HepG2 (cell line): Measurements from ENCODE around the gene MTMR4. TPM values are rescaled to one million over a fixed set of nuclear protein-coding genes. Genes with fewer than 3 reads are reported as not detected.
A peak's percentile ranks its signal among the peaks of the same experiment; 100 is the strongest.

Source experiments
- AGO1 ChIP-seq: fragments of 200-400 bp; formaldehyde crosslinking; IDR thresholded peaks from 2 replicates; pipeline ENCODE4 v1.6.1; 2017; ENCODE audit warnings: mild to moderate bottlenecking, low read depth, low read length, moderate library complexity; ENCODE audit not compliant: poor library complexity, severe bottlenecking
- KLF6 ChIP-seq: IDR thresholded peaks from 2 replicates; pipeline ENCODE4 v1.8.0; 2016; ENCODE audit warnings: missing biosample characterization, missing genetic modification reagents
- LRRFIP1 ChIP-seq: sonication (generic); formaldehyde crosslinking; conservative IDR thresholded peaks from 2 replicates; pipeline ENCODE4 v1.4.0; 2020; ENCODE audit warnings: missing genetic modification reagents
- NFE2 ChIP-seq: sonication (generic); formaldehyde crosslinking; IDR thresholded peaks from 2 replicates; pipeline ENCODE4 v1.4.0; 2020; ENCODE audit warnings: missing genetic modification reagents
- RORA ChIP-seq: sonication (generic); formaldehyde crosslinking; IDR thresholded peaks from 2 replicates; pipeline ENCODE4 v1.5.0; 2020; ENCODE audit warnings: mild to moderate bottlenecking, missing genetic modification reagents, moderate library complexity
- RXRA ChIP-seq: sonication (generic); formaldehyde crosslinking; IDR thresholded peaks from 2 replicates; pipeline ENCODE4 v1.5.1; 2020; ENCODE audit warnings: missing genetic modification reagents
- TBX2 ChIP-seq: sonication (generic); formaldehyde crosslinking; IDR thresholded peaks from 2 replicates; pipeline ENCODE4 v1.5.0; 2020; ENCODE audit warnings: missing genetic modification reagents, mild to moderate bottlenecking, borderline replicate concordance
- ZC3H4 ChIP-seq: sonication (generic); formaldehyde crosslinking; IDR thresholded peaks from 2 replicates; pipeline ENCODE4 v1.4.0; 2020; ENCODE audit warnings: missing genetic modification reagents, borderline replicate concordance
- ZNF264 ChIP-seq: sonication (generic); formaldehyde crosslinking; IDR thresholded peaks from 2 replicates; pipeline ENCODE4 v1.4.0; 2020; ENCODE audit warnings: missing genetic modification reagents
- ZNF276 ChIP-seq: sonication (generic); formaldehyde crosslinking; IDR thresholded peaks from 2 replicates; pipeline ENCODE4 v1.4.0; 2020; ENCODE audit warnings: mild to moderate bottlenecking, low read depth, missing genetic modification reagents
- ZNF292 ChIP-seq: sonication (generic); formaldehyde crosslinking; IDR thresholded peaks from 2 replicates; pipeline ENCODE4 v1.8.1; 2022; ENCODE audit warnings: mild to moderate bottlenecking, low read depth, missing genetic modification reagents, borderline replicate concordance
- ZNF44 ChIP-seq: sonication (generic); formaldehyde crosslinking; IDR thresholded peaks from 2 replicates; pipeline ENCODE4 v1.5.1; 2020; ENCODE audit warnings: mild to moderate bottlenecking, missing genetic modification reagents
- ZNF484 ChIP-seq: sonication (generic); formaldehyde crosslinking; IDR thresholded peaks from 2 replicates; pipeline ENCODE4 v1.5.1; 2020; ENCODE audit warnings: mild to moderate bottlenecking, low read depth, missing genetic modification reagents, borderline replicate concordance
- ZNF569 ChIP-seq: sonication (generic); formaldehyde crosslinking; IDR thresholded peaks from 2 replicates; pipeline ENCODE4 v1.5.0; 2020; ENCODE audit warnings: mild to moderate bottlenecking, missing genetic modification reagents, moderate library complexity, borderline replicate concordance
- ZNF589 ChIP-seq: sonication (generic); formaldehyde crosslinking; conservative IDR thresholded peaks from 2 replicates; pipeline ENCODE4 v1.8.0; 2022; ENCODE audit warnings: mild to moderate bottlenecking, moderate library complexity, missing genetic modification reagents
- ZNF615 ChIP-seq: sonication (generic); formaldehyde crosslinking; IDR thresholded peaks from 2 replicates; pipeline ENCODE4 v1.5.0; 2020; ENCODE audit warnings: mild to moderate bottlenecking, missing genetic modification reagents, borderline replicate concordance
- ZNF639 ChIP-seq: conservative IDR thresholded peaks from 2 replicates; pipeline ENCODE4 v1.6.1; 2018; ENCODE audit warnings: missing genetic modification reagents
- ZNF660 ChIP-seq: sonication (generic); formaldehyde crosslinking; IDR thresholded peaks from 2 replicates; pipeline ENCODE4 v1.5.1; 2020; ENCODE audit warnings: mild to moderate bottlenecking, low read depth, missing genetic modification reagents, borderline replicate concordance
- ZNF678 ChIP-seq: sonication (generic); formaldehyde crosslinking; IDR thresholded peaks from 2 replicates; pipeline ENCODE4 v1.4.0; 2020; ENCODE audit warnings: mild to moderate bottlenecking, missing genetic modification reagents
- ZNF781 ChIP-seq: sonication (generic); formaldehyde crosslinking; IDR thresholded peaks from 2 replicates; pipeline ENCODE4 v1.5.1; 2020; ENCODE audit warnings: borderline replicate concordance, mild to moderate bottlenecking, missing genetic modification reagents; ENCODE audit errors: not compliant biosample characterization
- polyA plus RNA-seq, 8 experiments: library from polyadenylated mRNA; depleted of rRNA in 3 of 8; stranded (reverse) in 7 of 8; unstranded in 1 of 8; fragments of >200 nt; fragmentation: Illumina TruSeq in 4 of 8; extraction: Trizol in 4 of 8; gene quantifications; 2 replicates each; pipeline versions ENCODE4 v1.2.1 to v1.2.3, GENCODE V29; 2011 to 2016; ENCODE audit warnings: low read depth in 4 of 8, missing spikeins in 1 of 8, mixed read lengths in 1 of 8; ENCODE audit not compliant: insufficient read depth in 1 of 8
- total RNA-seq, 5 experiments: library from RNA; depleted of rRNA; stranded (reverse); fragments of >200 nt; fragmentation: Illumina TruSeq; extraction: Trizol; gene quantifications; 2 replicates each; pipeline ENCODE4 v1.2.3, GENCODE V29; 2016; ENCODE audit warnings: low read depth in 1 of 5
- TF ChIP-seq, protein P1 (sequence below): sonication (generic); formaldehyde crosslinking; IDR thresholded peaks from 2 replicates; pipeline ENCODE4 v1.5.0; 2020; ENCODE audit warnings: missing genetic modification reagents

MTMR4 gene
- total and polyA plus RNA-seq, 2 of the 13 experiments (the other 11 are each of a cell fraction or from before 2014, with no cell fraction given): 62.5 to 65.1 TPM

DNA sequence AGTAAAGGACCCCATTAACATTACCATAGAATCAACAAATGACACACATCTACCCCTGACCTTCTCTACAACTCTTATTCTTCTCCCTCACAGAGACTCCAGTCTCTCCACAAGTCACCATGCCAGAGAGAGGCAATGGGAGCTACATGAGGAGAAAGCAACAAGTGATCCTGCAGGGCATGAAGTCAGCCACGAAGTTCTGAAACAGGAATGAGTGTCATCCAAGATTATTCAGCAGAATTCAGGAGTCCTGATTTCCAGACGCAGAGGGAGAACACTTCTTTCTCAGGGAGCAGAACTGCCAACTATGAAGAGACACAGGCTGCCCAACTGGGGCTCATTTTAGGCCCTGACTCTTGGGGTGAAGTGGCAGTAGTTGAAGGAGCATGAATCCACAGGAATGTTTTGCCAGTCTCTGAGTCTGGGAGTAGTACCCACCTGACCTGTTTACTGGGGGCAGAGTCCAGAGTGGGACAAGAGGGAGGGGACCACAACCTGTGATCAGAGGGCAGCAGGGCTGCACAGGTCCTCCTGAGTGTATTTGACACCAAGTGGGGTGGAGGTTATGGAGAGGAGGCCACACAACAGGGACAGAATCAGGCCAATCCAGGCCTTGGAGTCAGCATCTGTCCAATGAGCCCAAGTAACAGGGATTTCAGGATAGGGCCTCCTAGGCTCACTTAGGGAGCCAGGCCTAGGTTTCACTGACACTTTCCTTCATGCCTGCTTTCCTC, 2.4 kb upstream of the MTMR4 start (continued):
- TF ChIP-seq LRRFIP1 (CRISPR knock-in tag): no peak
- TF ChIP-seq ZNF569: no peak
- no peak for TF ChIP-seq ZNF639 (CRISPR knock-in tag)
- TF ChIP-seq ZNF264 (CRISPR knock-in tag): peak; percentile 99
- no peak; the same call in 1 of the 2 replicates for TF ChIP-seq ZNF589
- no peak for TF ChIP-seq AGO1
- no peak; the same call in 1 of the 2 replicates for TF ChIP-seq ZNF44 (CRISPR knock-in tag)
- TF ChIP-seq ZNF660: no peak
- TF ChIP-seq ZNF781 (CRISPR knock-in tag): no peak
- TF ChIP-seq ZNF276 (CRISPR knock-in tag): no peak
- peak; percentile 3; the same call in 1 of the 2 replicates for TF ChIP-seq ZC3H4 (CRISPR knock-in tag)
- no peak for TF ChIP-seq ZNF292 (CRISPR knock-in tag)
- TF ChIP-seq RXRA: 0 out of 2 replicates have a peak, but pooled peaks have one; percentile 54
- TF ChIP-seq KLF6 (CRISPR knock-in tag): no peak
- TF ChIP-seq ZNF484 (CRISPR knock-in tag): no peak
- TF ChIP-seq TBX2 (CRISPR knock-in tag): no peak
- TF ChIP-seq, protein P1, sequence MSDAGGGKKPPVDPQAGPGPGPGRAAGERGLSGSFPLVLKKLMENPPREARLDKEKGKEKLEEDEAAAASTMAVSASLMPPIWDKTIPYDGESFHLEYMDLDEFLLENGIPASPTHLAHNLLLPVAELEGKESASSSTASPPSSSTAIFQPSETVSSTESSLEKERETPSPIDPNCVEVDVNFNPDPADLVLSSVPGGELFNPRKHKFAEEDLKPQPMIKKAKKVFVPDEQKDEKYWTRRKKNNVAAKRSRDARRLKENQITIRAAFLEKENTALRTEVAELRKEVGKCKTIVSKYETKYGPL: no peak
- no peak for TF ChIP-seq RORA (CRISPR knock-in tag)
- no peak for TF ChIP-seq ZNF615 (CRISPR knock-in tag)
- no peak for TF ChIP-seq ZNF678
- TF ChIP-seq NFE2 (CRISPR knock-in tag): no peak
